NB4 (cell line): ENCODE results near the gene LYRM2.

Experiments used
- CTCF ChIP-seq: IDR thresholded peaks from one replicate; pipeline ENCODE4 v1.5.1; 2012; ENCODE audit warnings: low read depth, low read length
- POLR2A ChIP-seq: IDR thresholded peaks from 2 replicates; pipeline ENCODE4 v1.6.1; 2011; ENCODE audit warnings: mild to moderate bottlenecking; ENCODE audit not compliant: insufficient read length; ENCODE audit errors: extremely low read depth

GRCh38 chr6:89554106-89554505, 84.4 kb downstream of the LYRM2 start:
- no peak for TF ChIP-seq POLR2A
- no peak for TF ChIP-seq CTCF
